Measurements from ENCODE around the gene FCAR.
"Not testable (repeated sequence)": the region's sequence is repeated elsewhere in the genome, so short reads cannot be mapped to it uniquely, and the experiment has no call there.

The FCAR gene

GRCh38 chr19:54916822-54917221, 42.8 kb downstream of the FCAR start:
- Histone ChIP-seq H3K4me3 (ENCODE audit: low read length) (no peak overlapping the region), H3K9me3 (ENCODE audit: insufficient read depth, low read depth, low read length) (no peaks in the 10 kb centered on the region), H3K27ac (ENCODE audit: low read depth, low read length) (no peak overlapping the region), H3K9ac (ENCODE audit: low read depth, low read length) (no peak overlapping the region), H3K36me3 (ENCODE audit: insufficient read depth, low read length) (no peaks in the 10 kb centered on the region), H3K27me3 (ENCODE audit: insufficient read depth, low read length) (no peaks in the 10 kb centered on the region), H3K4me1 (ENCODE audit: insufficient read depth, low read length) (no peaks in the 10 kb centered on the region)
- WGBS: 92% methylated on average over 11 of the region's 11 CpGs

GRCh38 chr19:54918499-54918898, 44.5 kb downstream of the FCAR start:
- no peak overlapping the region for H3K9ac ChIP-seq (ENCODE audit: low read depth, low read length)
- no peak overlapping the region for H3K4me3 ChIP-seq (ENCODE audit: low read length)
- no peak overlapping the region for H3K27ac ChIP-seq (ENCODE audit: low read depth, low read length)
- no peaks in the 10 kb centered on the region for H3K9me3 ChIP-seq (ENCODE audit: insufficient read depth, low read depth, low read length)
- no peaks in the 10 kb centered on the region for H3K36me3 ChIP-seq (ENCODE audit: insufficient read depth, low read length)
- no peaks in the 10 kb centered on the region for H3K4me1 ChIP-seq (ENCODE audit: insufficient read depth, low read length)
- WGBS: 86% methylated on average over 9 of the region's 9 CpGs
- no peaks in the 10 kb centered on the region for H3K27me3 ChIP-seq (ENCODE audit: insufficient read depth, low read length)

GRCh38 chr19:54919646-54920563, 45.9 kb downstream of the FCAR start:
- 59% methylated on average over 17 of the region's 24 CpGs for WGBS
- H3K4me3 ChIP-seq (ENCODE audit: low read length); H3K9ac ChIP-seq (ENCODE audit: low read depth, low read length); H3K36me3 ChIP-seq (ENCODE audit: insufficient read depth, low read length); H3K27me3 ChIP-seq (ENCODE audit: insufficient read depth, low read length); H3K27ac ChIP-seq (ENCODE audit: low read depth, low read length); H3K9me3 ChIP-seq (ENCODE audit: insufficient read depth, low read depth, low read length); H3K4me1 ChIP-seq (ENCODE audit: insufficient read depth, low read length): not testable (repeated sequence)

GRCh38 chr19:54921082-54921481, 47.0 kb downstream of the FCAR start:
- H3K9me3 ChIP-seq (ENCODE audit: insufficient read depth, low read depth, low read length): no peaks in the 10 kb centered on the region
- no peaks in the 10 kb centered on the region for H3K36me3 ChIP-seq (ENCODE audit: insufficient read depth, low read length)
- H3K4me1 ChIP-seq (ENCODE audit: insufficient read depth, low read length): no peaks in the 10 kb centered on the region
- H3K9ac ChIP-seq (ENCODE audit: low read depth, low read length): no peak overlapping the region
- no peak overlapping the region for H3K4me3 ChIP-seq (ENCODE audit: low read length)
- H3K27ac ChIP-seq (ENCODE audit: low read depth, low read length): no peak overlapping the region
- WGBS: 91% methylated on average over 7 of the region's 7 CpGs
- no peaks in the 10 kb centered on the region for H3K27me3 ChIP-seq (ENCODE audit: insufficient read depth, low read length)

GRCh38 chr19:54923276-54923675, 49.2 kb downstream of the FCAR start:
- no peaks in the 10 kb centered on the region for H3K27me3 ChIP-seq (ENCODE audit: insufficient read depth, low read length)
- WGBS: 91% methylated on average over 9 of the region's 9 CpGs
- H3K4me3 ChIP-seq (ENCODE audit: low read length): no peak overlapping the region
- H3K9ac ChIP-seq (ENCODE audit: low read depth, low read length): no peak overlapping the region
- H3K9me3 ChIP-seq (ENCODE audit: insufficient read depth, low read depth, low read length): peaks cover 9% of the 10 kb centered on the region
- H3K27ac ChIP-seq (ENCODE audit: low read depth, low read length): no peak overlapping the region
- H3K36me3 ChIP-seq (ENCODE audit: insufficient read depth, low read length): no peaks in the 10 kb centered on the region
- H3K4me1 ChIP-seq (ENCODE audit: insufficient read depth, low read length): no peaks in the 10 kb centered on the region

- WGBS: 97% methylated on average over 2 of the region's 2 CpGs
- Histone ChIP-seq H3K4me3 (ENCODE audit: low read length) (no peak overlapping the region), H3K9me3 (ENCODE audit: insufficient read depth, low read depth, low read length) (peaks cover 12% of the 10 kb centered on the region), H3K4me1 (ENCODE audit: insufficient read depth, low read length) (no peaks in the 10 kb centered on the region), H3K36me3 (ENCODE audit: insufficient read depth, low read length) (no peaks in the 10 kb centered on the region), H3K27me3 (ENCODE audit: insufficient read depth, low read length) (no peaks in the 10 kb centered on the region), H3K27ac (ENCODE audit: low read depth, low read length) (no peak overlapping the region), H3K9ac (ENCODE audit: low read depth, low read length) (no peak overlapping the region)
Observed at GRCh38 chr19:54928299-54928698, 54.3 kb downstream of the FCAR start.

- Histone ChIP-seq H3K27ac (ENCODE audit: low read depth, low read length) (no peak overlapping the region), H3K36me3 (ENCODE audit: insufficient read depth, low read length) (no peaks in the 10 kb centered on the region), H3K4me1 (ENCODE audit: insufficient read depth, low read length) (no peaks in the 10 kb centered on the region), H3K27me3 (ENCODE audit: insufficient read depth, low read length) (no peaks in the 10 kb centered on the region), H3K4me3 (ENCODE audit: low read length) (no peak overlapping the region), H3K9me3 (ENCODE audit: insufficient read depth, low read depth, low read length) (no peaks in the 10 kb centered on the region), H3K9ac (ENCODE audit: low read depth, low read length) (no peak overlapping the region)
- 91% methylated on average over 9 of the region's 9 CpGs for WGBS
Observed at GRCh38 chr19:54937926-54938325, 63.9 kb downstream of the FCAR start.

- no peak overlapping the region for H3K27ac ChIP-seq (ENCODE audit: low read depth, low read length)
- 86% methylated on average over 11 of the region's 11 CpGs for WGBS
- no peaks in the 10 kb centered on the region for H3K27me3 ChIP-seq (ENCODE audit: insufficient read depth, low read length)
- no peaks in the 10 kb centered on the region for H3K36me3 ChIP-seq (ENCODE audit: insufficient read depth, low read length)
- H3K4me3 ChIP-seq (ENCODE audit: low read length): no peak overlapping the region
- no peak overlapping the region for H3K9ac ChIP-seq (ENCODE audit: low read depth, low read length)
- H3K9me3 ChIP-seq (ENCODE audit: insufficient read depth, low read depth, low read length): no peaks in the 10 kb centered on the region
- no peaks in the 10 kb centered on the region for H3K4me1 ChIP-seq (ENCODE audit: insufficient read depth, low read length)
Observed at GRCh38 chr19:54938906-54939305, 64.9 kb downstream of the FCAR start.

GRCh38 chr19:54939538-54939937, 65.5 kb downstream of the FCAR start:
- H3K27ac ChIP-seq (ENCODE audit: low read depth, low read length); H3K27me3 ChIP-seq (ENCODE audit: insufficient read depth, low read length); H3K36me3 ChIP-seq (ENCODE audit: insufficient read depth, low read length); H3K9ac ChIP-seq (ENCODE audit: low read depth, low read length); H3K4me1 ChIP-seq (ENCODE audit: insufficient read depth, low read length); H3K9me3 ChIP-seq (ENCODE audit: insufficient read depth, low read depth, low read length); H3K4me3 ChIP-seq (ENCODE audit: low read length): not testable (repeated sequence)
- 93% methylated on average over 7 of the region's 28 CpGs for WGBS

Measured in HUES64 (cell line).